OCI-M2 (cell line): ENCODE measurements around the gene TMEM240.
"Not testable (repeated sequence)": the region's sequence is repeated elsewhere in the genome, so short reads cannot be mapped to it uniquely, and the experiment has no call there.

ENCODE experiments used
- DNase-seq: peaks from one replicate; lab custom pipeline; 2025; ENCODE audit not compliant: unreplicated experiment; lab: John Stamatoyannopoulos, UW

Gene TMEM240

DNA sequence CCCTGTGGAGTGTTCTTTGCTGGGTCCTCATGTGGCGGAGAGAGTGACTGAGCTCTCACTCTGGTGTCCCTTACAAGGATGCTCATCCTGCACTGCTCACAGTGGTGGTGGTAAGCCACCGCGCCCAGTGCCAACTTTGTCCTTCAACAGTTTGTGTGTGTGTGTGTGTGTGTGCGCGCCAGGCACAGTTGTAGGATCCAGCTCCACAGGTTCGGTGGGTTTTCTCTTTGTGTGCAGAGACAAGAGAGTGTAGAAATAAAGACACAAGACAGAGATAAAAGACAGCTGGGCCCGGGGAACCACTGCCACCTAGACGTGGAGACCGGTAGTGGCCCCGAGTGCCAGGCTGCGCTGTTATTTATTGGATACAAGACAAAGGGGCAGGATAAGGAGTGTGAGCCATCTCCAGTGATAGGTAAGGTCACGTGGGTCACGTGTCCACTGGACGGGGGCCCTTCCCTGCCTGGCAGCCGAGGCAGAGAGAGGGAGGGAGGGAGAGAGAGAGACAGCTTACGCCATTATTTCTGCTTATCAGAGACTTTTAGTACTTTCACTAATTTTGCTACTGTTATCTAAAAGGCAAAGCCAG is 35.6 kb downstream of the TMEM240 start:
- DNase-seq: peak; percentile 52

DNA sequence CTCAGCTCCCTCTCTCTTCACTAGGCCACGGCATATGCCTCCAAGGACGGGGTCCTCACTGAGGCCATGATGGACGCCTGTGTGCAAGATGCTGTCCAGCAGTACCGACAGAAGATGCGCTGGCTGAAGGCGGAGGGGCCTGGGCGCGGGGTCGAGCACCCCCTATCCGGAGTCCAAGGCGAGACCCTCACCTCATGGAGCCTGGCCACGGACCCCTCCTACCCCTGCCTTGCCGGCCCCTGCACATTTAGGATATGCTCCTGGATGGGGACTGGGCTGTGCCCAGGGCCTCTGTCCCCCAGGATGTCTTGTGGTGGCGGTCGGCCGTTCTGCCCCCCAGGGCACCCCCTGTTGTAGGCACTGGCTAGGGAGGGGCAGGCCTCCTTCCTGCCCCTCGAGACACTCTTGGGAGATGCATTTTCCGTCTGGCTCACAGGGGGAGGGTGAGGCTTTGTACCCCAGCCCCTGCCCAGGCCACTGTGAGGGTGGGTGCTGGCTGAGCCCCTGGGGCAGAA is 44.9 kb downstream of the TMEM240 start:
- not testable (repeated sequence) for DNase-seq

DNA sequence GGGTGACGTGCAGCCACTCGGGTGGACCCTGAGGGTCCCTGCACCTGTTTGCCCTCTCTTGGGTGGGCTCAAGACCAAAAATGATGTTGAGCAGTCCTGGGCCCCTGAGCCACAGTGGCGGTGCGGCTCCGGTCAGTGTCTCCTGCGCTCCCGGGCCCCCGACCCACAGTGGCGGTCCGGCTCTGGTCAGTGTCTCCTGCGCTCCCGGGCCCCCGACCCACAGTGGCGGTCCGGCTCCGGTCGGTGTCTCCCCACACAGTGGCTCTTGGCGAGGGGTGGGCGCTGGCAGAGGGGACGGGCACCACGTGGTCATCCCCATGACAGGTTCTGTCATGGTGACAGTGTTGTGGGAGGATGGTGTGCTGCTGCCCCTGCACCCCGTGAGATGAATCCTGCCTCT is 46.1 kb downstream of the TMEM240 start:
- DNase-seq: not testable (repeated sequence)

DNA sequence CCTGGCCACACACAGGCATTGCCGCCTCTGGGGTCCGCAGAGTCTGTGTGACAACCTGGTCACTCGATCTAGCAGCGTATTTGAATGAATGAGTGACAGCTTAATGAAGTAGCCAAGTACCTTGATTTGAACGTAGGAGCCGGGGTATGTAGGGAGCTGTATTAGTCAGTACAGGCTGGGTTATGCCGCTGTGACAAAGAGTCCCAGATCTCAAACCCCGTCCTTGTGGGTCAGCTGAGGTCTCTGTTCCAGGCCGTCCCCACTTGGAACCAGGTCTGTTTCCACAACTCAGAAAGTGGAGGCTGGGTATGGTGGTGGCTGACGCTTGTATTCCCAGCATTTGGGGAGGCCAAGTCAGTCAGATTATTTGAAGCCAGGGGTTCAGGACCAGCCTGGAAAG is 48.8 kb downstream of the TMEM240 start:
- no peak for DNase-seq

DNA sequence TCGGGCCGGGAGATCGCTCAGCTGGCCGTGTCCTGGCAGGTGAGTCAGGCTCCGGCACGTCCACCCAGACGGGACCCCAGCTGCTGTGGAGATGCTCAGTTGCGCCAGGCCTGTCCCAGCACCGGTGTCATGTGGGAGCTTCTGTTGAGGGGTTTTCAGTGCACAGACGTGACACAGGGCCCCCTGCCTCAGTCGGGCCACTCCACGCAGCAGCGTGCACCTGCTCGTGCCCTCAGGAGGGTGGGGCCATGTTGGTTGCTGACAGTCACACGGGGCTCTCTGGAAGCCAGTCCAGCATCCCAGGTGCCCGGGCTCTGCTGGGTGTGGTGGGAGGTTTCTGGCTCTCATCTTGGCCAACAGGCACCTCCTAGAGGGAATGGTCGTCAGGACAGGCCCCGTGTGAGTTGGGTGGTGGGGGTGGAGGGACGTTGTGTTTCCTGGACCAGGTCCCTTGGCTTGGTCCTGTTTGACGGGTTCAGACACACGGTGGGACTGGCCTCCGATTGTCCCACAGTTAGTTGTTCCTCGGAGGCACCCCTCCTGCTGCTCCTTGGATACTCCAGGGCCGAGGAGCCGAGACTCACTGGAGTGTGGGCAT is 49.7 kb downstream of the TMEM240 start:
- no peak for DNase-seq

DNA sequence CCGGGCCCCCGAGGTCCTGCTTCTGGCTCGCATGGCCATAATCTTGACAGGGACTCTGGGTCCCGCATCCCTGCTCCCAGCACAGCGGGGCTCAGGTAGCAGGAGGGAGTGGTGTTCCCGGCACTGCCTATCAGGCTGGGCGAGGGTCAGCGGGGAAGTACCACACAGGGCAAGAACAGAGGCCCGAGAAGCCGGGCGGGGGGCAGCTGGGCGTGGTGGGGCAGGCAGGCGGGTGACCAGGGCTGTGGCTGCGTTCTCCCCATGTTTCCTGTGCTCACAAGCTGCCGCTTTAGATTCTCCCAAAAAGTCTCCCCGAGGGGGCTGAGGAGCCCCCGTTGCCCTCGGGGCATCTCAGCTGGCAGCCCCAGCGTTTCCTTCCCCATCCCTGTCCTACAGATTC is 50.6 kb downstream of the TMEM240 start:
- no peak for DNase-seq

DNA sequence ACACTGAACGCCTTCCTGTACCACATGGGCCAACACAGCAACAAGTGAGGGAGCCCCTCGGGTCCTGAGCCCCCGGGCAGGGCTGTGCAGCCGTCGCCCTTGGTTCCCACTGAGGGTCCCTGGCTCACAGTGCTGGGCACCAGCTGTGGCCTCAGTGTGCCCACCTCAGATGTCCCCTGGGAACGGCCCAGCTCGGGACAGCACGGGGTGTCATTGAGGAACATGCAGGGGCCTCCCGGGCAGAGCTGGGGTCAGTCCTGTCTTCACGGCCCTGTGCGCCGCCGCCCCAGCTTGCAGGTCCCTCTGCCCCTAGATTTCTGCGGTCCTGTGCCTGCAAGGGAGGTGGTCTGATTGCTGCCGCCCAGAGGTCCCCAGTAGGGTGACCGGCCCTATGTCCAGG is 51.2 kb downstream of the TMEM240 start:
- no peak for DNase-seq

DNA sequence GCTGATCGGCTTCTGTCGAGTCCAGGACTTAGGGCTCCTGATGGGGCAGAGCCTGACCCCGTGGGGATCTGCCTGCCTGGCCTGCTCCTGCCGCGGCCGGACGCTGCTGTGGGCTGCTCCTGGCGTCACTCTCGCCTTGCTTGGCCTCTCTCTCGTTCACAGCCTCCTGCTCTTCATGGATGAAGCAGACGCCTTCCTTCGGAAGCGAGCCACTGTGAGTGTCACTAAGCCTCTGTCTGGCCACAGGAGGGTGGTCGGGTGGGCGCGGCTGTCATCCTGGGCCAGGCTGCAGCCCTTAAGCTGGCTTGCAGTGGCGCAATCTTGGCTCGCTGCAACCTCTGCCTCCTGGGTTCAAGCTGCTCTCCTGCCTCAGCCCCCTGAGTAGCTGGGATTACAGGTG is 52.7 kb downstream of the TMEM240 start:
- DNase-seq: no peak

DNA sequence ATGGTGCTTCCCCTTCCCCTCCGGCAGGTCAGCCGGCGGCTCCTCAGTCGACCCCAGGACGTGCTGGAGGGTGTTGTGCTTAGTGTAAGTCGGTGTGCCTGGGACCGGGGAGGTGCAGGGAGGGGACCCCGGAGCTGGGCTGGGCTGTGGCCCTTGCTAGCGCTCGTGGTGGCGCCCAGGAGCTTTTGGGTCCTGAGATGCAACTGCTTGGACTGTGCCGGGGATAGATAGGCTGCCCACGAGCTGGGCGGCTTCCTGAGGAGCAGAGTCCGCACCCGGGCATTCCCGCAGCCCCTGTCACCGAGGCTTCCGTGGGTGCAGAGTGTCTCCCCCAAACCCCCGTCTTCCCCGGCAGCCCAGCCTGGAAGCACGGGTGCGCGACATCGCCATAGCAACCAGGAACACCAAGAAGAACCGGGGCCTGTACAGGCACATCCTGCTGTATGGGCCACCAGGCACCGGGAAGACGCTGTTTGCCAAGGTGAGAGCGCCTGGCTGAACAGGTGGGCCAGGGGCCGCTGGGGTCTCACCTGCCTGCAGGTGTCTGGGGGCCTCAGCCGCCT is 54.6 kb downstream of the TMEM240 start:
- not testable (repeated sequence) for DNase-seq

DNA sequence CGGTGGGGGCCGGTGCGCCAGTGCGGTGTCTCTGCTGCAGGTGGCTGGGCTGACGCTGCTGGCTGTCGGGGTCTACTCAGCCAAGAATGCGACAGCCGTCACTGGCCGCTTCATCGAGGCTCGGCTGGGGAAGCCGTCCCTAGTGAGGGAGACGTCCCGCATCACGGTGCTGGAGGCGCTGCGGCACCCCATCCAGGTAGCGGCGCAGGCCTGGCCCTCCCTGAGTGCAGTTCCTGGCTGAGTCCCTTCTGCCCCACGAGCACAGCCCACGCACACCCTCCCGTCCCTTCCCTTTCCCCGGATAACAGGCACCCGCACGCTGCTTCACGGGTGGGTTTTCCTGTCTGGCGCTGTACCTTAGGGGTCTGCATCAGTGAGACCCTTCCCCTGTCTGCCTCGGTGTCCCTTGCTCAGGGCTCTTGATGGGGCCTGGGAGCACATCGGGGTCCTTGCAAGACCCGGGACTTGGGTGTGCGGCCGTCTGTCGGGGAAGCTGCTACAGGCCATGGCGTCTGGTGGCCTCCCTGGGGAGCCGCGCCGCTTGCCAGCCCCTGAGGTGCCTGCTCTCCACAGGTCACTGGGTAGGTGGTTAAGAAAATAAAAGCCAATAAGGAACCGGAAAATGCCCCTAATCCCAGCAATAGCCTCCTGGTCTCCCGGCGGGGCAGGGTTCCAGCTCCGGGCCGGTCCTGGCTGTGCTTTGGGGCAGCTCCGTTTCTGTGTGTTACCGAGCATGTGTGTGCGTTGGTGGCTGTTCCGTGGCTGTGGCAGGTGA is 55.3 kb downstream of the TMEM240 start:
- not testable (repeated sequence) for DNase-seq
